Neural cell (in vitro differentiated cells): ENCODE measurements around the gene ZBTB7A.

Experiments
- CTCF ChIP-seq: fragments of 450-650 bp; IDR thresholded peaks from 2 replicates; pipeline ENCODE4 v1.5.1; 2014; ENCODE audit warnings: antibody characterized with exemption, mild to moderate bottlenecking, moderate library complexity; ENCODE audit not compliant: poor library complexity, severe bottlenecking
- EZH2 ChIP-seq: fragments of 200-600, 300-800 bp; shearing (Covaris generic), sonication (generic); IDR thresholded peaks from 2 replicates; pipeline ENCODE4 v1.6.1; 2014; ENCODE audit warnings: antibody characterized with exemption, low read length, borderline replicate concordance, mild to moderate bottlenecking; ENCODE audit not compliant: insufficient read depth, poor library complexity, severe bottlenecking
- POLR2AphosphoS5 ChIP-seq: IDR thresholded peaks from 2 replicates; pipeline ENCODE4 v1.6.1; 2012
- TAF1 ChIP-seq: IDR thresholded peaks from 2 replicates; pipeline ENCODE4 v1.6.1; 2012; ENCODE audit warnings: low read depth

- TF ChIP-seq POLR2AphosphoS5 (no peak), CTCF (no peak), EZH2 (no peak), TAF1 (no peak)
These were observed 31.8 kb upstream of the ZBTB7A start for GRCh38 chr19:4098493-4098892.
